HepG2 (cell line): ENCODE data around the gene LCAT. TPM values are rescaled to one million over a fixed set of nuclear protein-coding genes. Genes with fewer than 3 reads are reported as not detected.

Experiments used
- CHCHD3 ChIP-seq: sonication (generic); formaldehyde crosslinking; IDR thresholded peaks from 2 replicates; pipeline ENCODE4 v1.8.0; 2022; ENCODE audit warnings: mild to moderate bottlenecking, missing genetic modification reagents, moderate library complexity
- EED ChIP-seq: sonication (generic); formaldehyde crosslinking; IDR thresholded peaks from 2 replicates; pipeline ENCODE4 v1.5.0; 2020; ENCODE audit warnings: mild to moderate bottlenecking, missing genetic modification reagents
- GATAD1 ChIP-seq: IDR thresholded peaks from 2 replicates; pipeline ENCODE4 v1.6.1; 2016; ENCODE audit warnings: missing genetic modification reagents, missing compliant biosample characterization
- KAT8 ChIP-seq: IDR thresholded peaks from 2 replicates; pipeline ENCODE4 v1.6.1; 2016; ENCODE audit warnings: missing genetic modification reagents, missing compliant biosample characterization
- MEIS2 ChIP-seq: sonication (generic); formaldehyde crosslinking; IDR thresholded peaks from 2 replicates; pipeline ENCODE4 v1.9.0; 2021; ENCODE audit warnings: mild to moderate bottlenecking, missing genetic modification reagents
- NCOA2 ChIP-seq: sonication (generic); formaldehyde crosslinking; IDR thresholded peaks from 2 replicates; pipeline ENCODE4 v1.8.0; 2022; ENCODE audit warnings: inconsistent platforms
- PLRG1 ChIP-seq: fragments of 450-650 bp; conservative IDR thresholded peaks from 2 replicates; pipeline ENCODE4 v1.6.1; 2016
- PRDM10 ChIP-seq: sonication (generic); formaldehyde crosslinking; IDR thresholded peaks from 2 replicates; pipeline ENCODE4 v1.4.0; 2020; ENCODE audit warnings: low read depth, missing genetic modification reagents
- RERE ChIP-seq: IDR thresholded peaks from 2 replicates; pipeline ENCODE4 v1.6.1; 2016; ENCODE audit warnings: low read depth, missing genetic modification reagents, missing compliant biosample characterization
- RNF219 ChIP-seq: sonication (generic); formaldehyde crosslinking; IDR thresholded peaks from 2 replicates; pipeline ENCODE4 v1.5.0; 2020; ENCODE audit warnings: mild to moderate bottlenecking, missing genetic modification reagents
- SPEN ChIP-seq: sonication (generic); formaldehyde crosslinking; IDR thresholded peaks from 2 replicates; pipeline ENCODE4 v1.5.1; 2020; ENCODE audit warnings: low read depth, mild to moderate bottlenecking, missing genetic modification reagents
- STAG1 ChIP-seq: sonication (generic); formaldehyde crosslinking; IDR thresholded peaks from 2 replicates; pipeline ENCODE4 v1.4.0; 2020; ENCODE audit warnings: missing genetic modification reagents
- ZMAT3 ChIP-seq: sonication (generic); formaldehyde crosslinking; conservative IDR thresholded peaks from 2 replicates; pipeline ENCODE4 v1.7.0; 2021; ENCODE audit warnings: missing genetic modification reagents
- ZNF180 ChIP-seq: sonication (generic); formaldehyde crosslinking; IDR thresholded peaks from 2 replicates; pipeline ENCODE4 v1.4.0; 2020; ENCODE audit warnings: low read depth, missing genetic modification reagents, borderline replicate concordance
- ZNF296 ChIP-seq: sonication (generic); formaldehyde crosslinking; conservative IDR thresholded peaks from 2 replicates; pipeline ENCODE4 v1.5.0; 2020; ENCODE audit warnings: mild to moderate bottlenecking, missing genetic modification reagents
- ZNF30 ChIP-seq: sonication (generic); formaldehyde crosslinking; IDR thresholded peaks from 2 replicates; pipeline ENCODE4 v1.5.0; 2020; ENCODE audit warnings: mild to moderate bottlenecking, missing genetic modification reagents
- ZNF343 ChIP-seq: sonication (generic); formaldehyde crosslinking; IDR thresholded peaks from 2 replicates; pipeline ENCODE4 v1.4.0; 2020; ENCODE audit warnings: mild to moderate bottlenecking, missing genetic modification reagents
- ZNF44 ChIP-seq: sonication (generic); formaldehyde crosslinking; IDR thresholded peaks from 2 replicates; pipeline ENCODE4 v1.5.1; 2020; ENCODE audit warnings: mild to moderate bottlenecking, missing genetic modification reagents
- ZNF556 ChIP-seq: sonication (generic); formaldehyde crosslinking; IDR thresholded peaks from 2 replicates; pipeline ENCODE4 v1.4.0; 2020; ENCODE audit warnings: mild to moderate bottlenecking, missing genetic modification reagents, borderline replicate concordance
- ZSCAN9 ChIP-seq: IDR thresholded peaks from 2 replicates; pipeline ENCODE4 v1.6.1; 2016; ENCODE audit warnings: borderline replicate concordance
- polyA plus RNA-seq, 8 experiments: library from polyadenylated mRNA; depleted of rRNA in 3 of 8; stranded (reverse) in 7 of 8; unstranded in 1 of 8; fragments of >200 nt; fragmentation: Illumina TruSeq in 4 of 8; extraction: Trizol in 4 of 8; gene quantifications; 2 replicates each; pipeline versions ENCODE4 v1.2.1 to v1.2.3, GENCODE V29; 2011 to 2016; ENCODE audit warnings: low read depth in 4 of 8, missing spikeins in 1 of 8, mixed read lengths in 1 of 8; ENCODE audit not compliant: insufficient read depth in 1 of 8
- total RNA-seq, 5 experiments: library from RNA; depleted of rRNA; stranded (reverse); fragments of >200 nt; fragmentation: Illumina TruSeq; extraction: Trizol; gene quantifications; 2 replicates each; pipeline ENCODE4 v1.2.3, GENCODE V29; 2016; ENCODE audit warnings: low read depth in 1 of 5

Gene LCAT
- total and polyA plus RNA-seq, 2 of the 13 experiments (the other 11 are each of a cell fraction or from before 2014, with no cell fraction given) = 36.1 to 38.9 TPM

GRCh38 chr16:67987460-67988160 is 43.7 kb upstream of the LCAT start (continued):
- TF ChIP-seq CHCHD3 (no peak), PLRG1 (no peak), PRDM10 (CRISPR knock-in tag) (no peak), GATAD1 (0 out of 2 replicates have a peak, but pooled peaks have one; percentile 51), ZNF30 (no peak), ZMAT3 (CRISPR knock-in tag) (0 out of 2 replicates have a peak, but pooled peaks have one; percentile 44), MEIS2 (CRISPR knock-in tag) (no peak), ZNF343 (CRISPR knock-in tag) (no peak), ZNF296 (CRISPR knock-in tag) (no peak), ZNF180 (CRISPR knock-in tag) (no peak), RERE (no peak), KAT8 (CRISPR knock-in tag) (peak; percentile 54; the same call in 1 of the 2 replicates), NCOA2 (no peak), ZNF44 (CRISPR knock-in tag) (no peak), ZSCAN9 (CRISPR knock-in tag) (no peak), SPEN (CRISPR knock-in tag) (no peak), STAG1 (CRISPR knock-in tag) (0 out of 2 replicates have a peak, but pooled peaks have one; percentile 3), ZNF556 (no peak; the same call in 1 of the 2 replicates), RNF219 (no peak), EED (CRISPR knock-in tag) (no peak)
